Thymus (tissue), 11 donors: Measurements from ENCODE around the gene VGLL4. TPM values are rescaled to one million over a fixed set of nuclear protein-coding genes. Genes with fewer than 3 reads are reported as not detected.

Source experiments
- DNase-seq, 9 donors: peaks; one replicate each; pipeline ENCODE4 v3.0.0-alpha.2; 2013; ENCODE audit warnings: low spot score in 9 of 9, low read depth in 6 of 9, missing footprints in 1 of 9
- H3K27ac ChIP-seq, 2 donors: one replicate each; pipeline ENCODE4 v1.5.1; 2013; ENCODE audit warnings: control low read depth in 1 of 2, low read depth in 1 of 2, low read length in 1 of 2, mild to moderate bottlenecking in 1 of 2, moderate library complexity in 1 of 2
- H3K27me3 ChIP-seq, 2 donors: one replicate each; pipeline ENCODE4 v1.5.1; 2013; ENCODE audit warnings: low read length in 1 of 2; ENCODE audit not compliant: control insufficient read depth in 2 of 2, insufficient read depth in 1 of 2
- H3K36me3 ChIP-seq, 2 donors: one replicate each; pipeline ENCODE4 v1.5.1; 2013; ENCODE audit warnings: low read length in 1 of 2, mild to moderate bottlenecking in 1 of 2, moderate library complexity in 1 of 2; ENCODE audit not compliant: control insufficient read depth in 2 of 2, insufficient read depth in 2 of 2
- H3K4me1 ChIP-seq, 2 donors: one replicate each; pipeline ENCODE4 v1.5.1; 2013; ENCODE audit warnings: low read length in 2 of 2; ENCODE audit not compliant: control insufficient read depth in 2 of 2, insufficient read depth in 2 of 2
- H3K4me3 ChIP-seq, 2 donors: one replicate each; pipeline ENCODE4 v1.5.1; 2013; ENCODE audit warnings: low read length in 2 of 2, control low read depth in 1 of 2, mild to moderate bottlenecking in 1 of 2
- H3K9me3 ChIP-seq, 2 donors: one replicate each; pipeline ENCODE4 v1.5.1; 2013; ENCODE audit warnings: low read length in 1 of 2, mild to moderate bottlenecking in 1 of 2; ENCODE audit not compliant: control insufficient read depth in 2 of 2, insufficient read depth in 1 of 2
- WGBS: extraction: QIAGEN DNeasy Blood & Tissue Kit; methylation state at CpG from one replicate; pipeline ENCODE4 v1.1.7; 2013; 5-methylcytosine and 5-hydroxymethylcytosine counted together
- polyA plus RNA-seq: library from polyadenylated mRNA; stranded (reverse); fragments of 200-250 nt; gene quantifications from one replicate; pipeline ENCODE4 v1.2.3, GENCODE V29; 2013
- total RNA-seq: library from RNA; stranded (reverse); fragments of 120-200 nt; gene quantifications from one replicate; pipeline ENCODE4 v1.2.4, GENCODE V29; 2013
- donor health status: healthy.

VGLL4 gene
- total and polyA plus RNA-seq, 2 donors: 47.0 to 49.2 TPM

DNA sequence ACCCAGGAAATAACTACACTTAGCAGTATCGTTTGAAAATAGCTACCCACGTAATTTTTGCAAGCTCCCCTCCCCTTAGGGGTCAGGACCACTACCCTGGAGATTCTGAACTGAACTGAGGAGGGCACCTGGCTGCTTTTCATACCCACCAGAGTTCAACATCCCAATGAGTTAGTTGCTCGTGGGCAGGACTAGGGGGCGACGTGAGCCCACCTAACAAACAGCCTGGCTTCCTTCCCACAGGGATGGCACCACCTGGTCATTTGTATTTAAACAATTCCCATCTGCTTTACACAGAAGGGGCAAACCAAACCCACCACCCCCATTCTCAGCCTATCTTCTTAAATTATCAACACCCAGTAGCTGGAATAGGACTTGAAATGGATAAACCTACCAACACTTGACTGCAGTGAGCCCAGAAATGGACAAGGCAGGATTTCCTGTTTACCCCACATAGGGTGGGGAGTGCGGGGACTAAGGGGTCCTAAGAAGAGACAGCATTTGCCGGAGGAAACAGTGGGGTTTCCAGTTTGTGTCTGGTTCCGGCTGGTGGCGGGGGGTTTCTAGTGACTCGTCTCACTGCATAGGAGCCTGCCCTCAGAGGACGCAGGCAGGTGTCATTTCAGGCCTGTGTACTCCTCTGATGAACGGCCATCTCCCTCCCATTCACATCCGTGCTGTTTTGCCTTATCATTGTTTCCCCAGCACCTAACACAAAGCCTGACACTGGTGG lies 11.6 kb upstream of the VGLL4 start:
- peak in 7 of 9 donors; percentile 14 to 77 (median 40) for DNase-seq
- H3K9me3 ChIP-seq: no peaks in the 10 kb centered on the region
- no peaks in the 10 kb centered on the region for H3K27me3 ChIP-seq
- peak overlapping the region; percentile 6 to 72 for H3K27ac ChIP-seq
- H3K36me3 ChIP-seq: no peaks in the 10 kb centered on the region
- H3K4me1 ChIP-seq: peaks cover 10 to 17% of the 10 kb centered on the region in 2 donors
- 8% methylated on average over 13 of the region's 13 CpGs for WGBS
- H3K4me3 ChIP-seq: no peak overlapping the region

DNA sequence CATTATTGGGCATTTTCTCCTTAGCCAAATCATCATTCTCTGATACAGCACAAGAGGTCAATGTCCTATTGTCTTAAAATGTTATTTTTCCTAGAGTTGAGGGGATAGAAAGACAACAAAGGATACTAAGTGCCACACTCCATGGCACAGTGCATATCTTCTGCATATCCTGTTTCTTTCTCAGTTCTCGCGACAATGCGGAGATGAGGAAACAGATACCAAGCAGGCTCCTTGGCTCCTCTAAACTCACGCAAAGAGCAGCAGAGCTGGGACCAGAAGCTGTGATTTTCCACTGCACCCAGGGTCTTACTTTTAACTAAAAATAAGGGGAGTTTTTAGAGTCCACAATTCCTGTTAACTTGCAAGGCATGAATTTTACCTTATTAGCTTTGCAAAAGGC lies 10.5 kb upstream of the VGLL4 start:
- H3K27ac ChIP-seq: no peak overlapping the region

DNA sequence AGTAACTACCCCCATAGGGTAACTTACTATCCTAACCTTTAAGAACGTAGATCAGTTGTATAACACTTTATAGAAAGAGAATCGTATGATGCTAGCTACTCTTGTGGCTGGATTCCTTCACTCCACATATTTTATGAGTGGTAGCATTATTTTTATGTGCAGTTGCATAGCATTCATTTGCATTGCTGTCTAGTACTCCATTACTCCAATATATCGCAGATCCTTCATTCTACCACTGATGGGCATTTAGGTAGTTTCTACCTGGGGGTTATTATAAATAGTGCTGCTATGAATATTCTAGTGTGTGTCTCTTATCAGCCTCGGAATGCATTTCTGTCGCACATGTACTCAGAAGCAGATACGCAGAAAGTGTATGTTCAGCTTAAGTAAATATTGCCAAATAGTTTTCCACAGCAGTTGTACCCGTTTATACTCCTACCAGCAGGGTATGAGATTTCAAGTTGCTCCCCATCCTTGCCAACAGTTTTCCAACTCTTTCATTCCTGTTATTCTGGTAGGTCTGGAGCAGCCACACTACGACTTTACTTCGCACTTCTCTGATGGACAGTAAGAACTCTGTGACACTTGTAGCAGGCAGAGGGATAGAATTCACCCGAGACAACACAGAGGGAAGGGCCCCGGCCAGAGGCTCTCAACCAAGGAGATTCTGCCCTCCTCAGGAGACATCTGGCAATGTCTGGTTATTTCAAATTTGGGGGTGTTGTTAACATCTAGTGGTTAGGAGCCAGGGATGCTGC lies 9.8 kb upstream of the VGLL4 start:
- DNase-seq: no peak
- no peaks in the 10 kb centered on the region for H3K27me3 ChIP-seq
- H3K27ac ChIP-seq: no peak overlapping the region
- no peaks in the 10 kb centered on the region for H3K9me3 ChIP-seq
- no peak overlapping the region for H3K4me3 ChIP-seq
- H3K36me3 ChIP-seq: no peaks in the 10 kb centered on the region
- peaks cover 10 to 17% of the 10 kb centered on the region in 2 donors for H3K4me1 ChIP-seq
- WGBS: 96% methylated on average over 11 of the region's 11 CpGs

More for the DNA sequence above, 10.5 kb upstream of the VGLL4 start:
- H3K36me3 ChIP-seq: no peaks in the 10 kb centered on the region
- WGBS: 83% methylated on average over 4 of the region's 4 CpGs
- no peak overlapping the region for H3K4me3 ChIP-seq
- H3K4me1 ChIP-seq: peaks cover 10 to 17% of the 10 kb centered on the region in 2 donors
- no peaks in the 10 kb centered on the region for H3K9me3 ChIP-seq
- peak in 1 of 9 donors; percentile 29 for DNase-seq
- H3K27me3 ChIP-seq: no peaks in the 10 kb centered on the region

DNA sequence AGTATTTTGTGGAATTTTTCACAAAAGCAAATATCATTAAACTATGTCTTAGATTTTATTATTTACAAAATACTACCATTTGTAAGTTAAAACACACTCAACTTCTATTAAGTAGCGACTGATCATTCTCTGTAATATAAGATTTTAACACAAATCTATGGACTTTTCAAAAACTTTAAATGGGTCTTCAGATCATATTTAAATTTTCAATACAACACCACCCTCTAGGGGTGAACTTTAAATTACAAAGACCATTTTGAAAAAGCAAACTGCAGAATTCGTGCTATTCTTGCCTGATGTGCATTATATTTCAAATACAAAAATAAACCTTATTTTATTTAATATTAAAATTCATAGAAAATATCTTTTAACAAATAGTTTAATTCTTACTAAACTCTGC lies 8.2 kb upstream of the VGLL4 start:
- no peaks in the 10 kb centered on the region for H3K27me3 ChIP-seq
- no peaks in the 10 kb centered on the region for H3K9me3 ChIP-seq
- WGBS: 45% methylated on average over 2 of the region's 2 CpGs
- DNase-seq: peak in 7 of 9 donors; percentile 34 to 69 (median 46)
- H3K36me3 ChIP-seq: no peaks in the 10 kb centered on the region
- no peak overlapping the region for H3K27ac ChIP-seq
- H3K4me3 ChIP-seq: no peak overlapping the region
- peaks cover 10 to 17% of the 10 kb centered on the region in 2 donors for H3K4me1 ChIP-seq

DNA sequence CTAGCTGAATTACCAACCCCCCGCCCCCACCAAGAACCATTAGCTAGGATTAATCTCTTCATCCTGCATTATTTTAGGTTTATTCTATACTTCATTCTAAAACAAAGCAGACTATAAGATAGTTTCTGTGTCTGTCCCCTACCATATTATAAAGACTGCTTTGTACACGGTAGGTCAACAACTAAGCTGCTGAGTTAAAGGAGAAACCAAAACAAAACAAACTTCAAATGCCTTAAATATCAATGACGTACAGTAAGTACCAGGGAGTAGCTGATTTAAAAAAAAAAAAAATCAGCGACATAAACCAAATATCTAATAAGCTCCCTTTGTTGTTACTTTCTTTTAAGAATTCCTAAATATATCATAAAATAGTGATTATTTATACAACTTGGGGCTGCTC lies 7.8 kb upstream of the VGLL4 start:
- Histone ChIP-seq H3K9me3 (no peaks in the 10 kb centered on the region), H3K4me3 (no peak overlapping the region), H3K27me3 (no peaks in the 10 kb centered on the region), H3K4me1 (peaks cover 10 to 16% of the 10 kb centered on the region in 2 donors), H3K27ac (no peak overlapping the region), H3K36me3 (no peaks in the 10 kb centered on the region)
- 96% methylated on average over 4 of the region's 4 CpGs for WGBS
- no peak for DNase-seq

DNA sequence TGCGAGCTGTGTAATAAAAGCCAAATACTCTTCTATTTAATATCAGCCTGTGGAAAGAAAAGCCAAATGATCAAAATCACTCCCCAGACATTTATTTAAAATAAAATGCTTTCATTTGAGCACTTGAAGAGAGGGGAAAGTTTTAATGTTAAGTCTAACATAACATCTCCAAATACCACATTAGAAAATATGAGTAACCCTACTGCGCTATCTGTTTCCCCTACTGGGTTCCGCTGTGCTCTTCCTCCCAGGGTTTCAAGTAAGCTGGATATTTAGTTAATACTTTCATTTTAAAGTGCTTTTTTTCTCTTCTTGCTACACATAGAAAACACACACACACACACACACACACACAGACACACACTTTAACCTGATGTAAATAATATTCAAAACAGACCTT lies 6.7 kb upstream of the VGLL4 start:
- Histone ChIP-seq H3K4me3 (no peak overlapping the region), H3K27ac (no peak overlapping the region), H3K4me1 (peaks cover 6% of the 10 kb centered on the region in 2 donors), H3K36me3 (no peaks in the 10 kb centered on the region), H3K27me3 (no peaks in the 10 kb centered on the region), H3K9me3 (no peaks in the 10 kb centered on the region)
- no peak for DNase-seq
- WGBS: 98% methylated on average over 3 of the region's 3 CpGs

DNA sequence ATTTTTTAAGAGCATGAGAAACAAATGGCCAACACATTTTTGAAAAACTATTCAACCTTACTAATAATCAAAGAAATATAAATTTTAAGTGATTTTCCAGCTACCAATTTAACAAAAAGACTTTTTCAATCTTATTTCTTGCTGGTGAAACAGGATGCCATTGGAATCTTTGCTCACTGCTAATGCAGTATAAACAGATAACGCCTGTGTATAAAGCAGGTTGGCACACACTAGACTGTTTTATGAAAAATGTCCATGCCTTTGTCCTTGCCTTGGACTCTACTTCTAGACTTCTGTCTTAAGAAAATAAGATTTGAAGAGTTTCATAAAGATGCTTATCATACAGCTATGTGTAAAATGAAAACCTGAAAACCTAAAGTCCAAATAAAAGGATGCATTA lies 5.0 kb upstream of the VGLL4 start:
- H3K9me3 ChIP-seq: no peaks in the 10 kb centered on the region
- H3K27ac ChIP-seq: no peak overlapping the region
- WGBS: 93% methylated on average over 1 of the region's 1 CpG
- no peaks in the 10 kb centered on the region for H3K27me3 ChIP-seq
- no peak overlapping the region for H3K4me3 ChIP-seq
- no peak for DNase-seq
- peaks cover 0 to 8% of the 10 kb centered on the region in 2 donors for H3K4me1 ChIP-seq
- H3K36me3 ChIP-seq: no peaks in the 10 kb centered on the region

DNA sequence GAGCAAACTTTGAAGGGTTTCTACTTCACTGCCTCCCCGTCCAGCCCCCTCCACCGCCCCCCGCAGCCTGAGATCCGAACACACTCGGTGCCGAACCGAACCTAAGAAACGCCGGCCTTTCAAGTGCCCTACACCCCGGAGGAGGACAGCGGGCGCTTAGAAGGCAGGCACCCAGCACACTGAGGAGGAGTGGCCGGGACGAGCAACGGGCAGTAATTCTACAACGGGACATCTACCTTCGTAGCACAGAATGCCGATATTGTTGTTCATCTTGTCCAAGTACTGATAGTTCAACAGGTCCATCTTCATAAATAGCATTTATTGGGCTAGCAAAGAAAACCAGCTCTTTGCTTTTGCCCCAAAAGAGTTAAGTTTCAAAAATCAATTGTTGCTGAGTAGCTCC lies 513 bp downstream of the VGLL4 start:
- H3K4me3 ChIP-seq: peak overlapping the region; percentile 76 to 82
- peak overlapping the region; percentile 97 for H3K27ac ChIP-seq
- peak in 2 of 9 donors; percentile 32 to 45 for DNase-seq
- H3K27me3 ChIP-seq: no peaks in the 10 kb centered on the region
- no peaks in the 10 kb centered on the region for H3K9me3 ChIP-seq
- H3K36me3 ChIP-seq: peaks cover 4 to 5% of the 10 kb centered on the region in 2 donors
- H3K4me1 ChIP-seq: peaks cover 19 to 31% of the 10 kb centered on the region in 2 donors
- under 1% methylated on average over 18 of the region's 18 CpGs for WGBS
